ENCODE results near the gene RPS6KB2. TPM values are rescaled to one million over a fixed set of nuclear protein-coding genes. Genes with fewer than 3 reads are reported as not detected.

RPS6KB2 gene
- total and polyA plus RNA-seq, 9 of the 15 experiments (the other 6 are each of a cell fraction or from before 2014, with no cell fraction given): 0.42 to 122 (median 82.6) TPM

DNA sequence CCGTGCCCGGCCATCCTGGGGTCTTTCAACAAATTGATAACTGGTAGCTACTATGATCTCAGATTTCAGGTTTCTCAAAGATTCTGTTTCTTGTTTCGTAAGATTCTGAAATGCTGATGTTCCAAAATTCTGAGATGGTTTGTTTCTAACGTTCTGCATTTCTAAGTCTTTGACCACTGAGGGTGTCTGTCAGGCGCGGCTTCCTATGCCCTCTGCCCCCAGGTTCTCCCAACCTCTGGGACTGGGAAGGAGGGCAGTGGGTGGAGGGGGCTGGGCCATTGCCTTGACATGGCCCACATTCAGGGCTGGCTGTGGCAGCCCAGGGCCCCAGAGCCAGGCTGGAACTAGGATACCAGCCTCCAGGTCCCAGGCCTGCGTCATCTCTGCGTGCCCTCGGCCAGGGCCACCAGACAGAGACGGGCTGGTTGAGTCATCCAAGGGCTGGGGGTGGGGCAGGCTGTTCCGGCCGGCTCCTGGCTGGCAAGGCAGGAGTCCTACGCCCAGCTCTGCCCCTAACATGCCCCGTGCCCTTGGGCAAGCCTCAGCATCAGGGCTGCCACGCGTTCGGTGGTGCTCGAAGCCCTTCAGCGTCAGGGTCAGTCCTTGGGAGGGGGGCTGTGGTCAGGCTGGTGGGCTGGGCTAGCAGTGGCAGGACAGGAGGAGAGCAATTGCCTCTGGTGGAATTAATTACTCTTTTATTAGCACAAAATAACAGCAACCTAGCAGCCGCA is 35.6 kb downstream of the RPS6KB2 start (continued):
- TF ChIP-seq, protein P1, sequence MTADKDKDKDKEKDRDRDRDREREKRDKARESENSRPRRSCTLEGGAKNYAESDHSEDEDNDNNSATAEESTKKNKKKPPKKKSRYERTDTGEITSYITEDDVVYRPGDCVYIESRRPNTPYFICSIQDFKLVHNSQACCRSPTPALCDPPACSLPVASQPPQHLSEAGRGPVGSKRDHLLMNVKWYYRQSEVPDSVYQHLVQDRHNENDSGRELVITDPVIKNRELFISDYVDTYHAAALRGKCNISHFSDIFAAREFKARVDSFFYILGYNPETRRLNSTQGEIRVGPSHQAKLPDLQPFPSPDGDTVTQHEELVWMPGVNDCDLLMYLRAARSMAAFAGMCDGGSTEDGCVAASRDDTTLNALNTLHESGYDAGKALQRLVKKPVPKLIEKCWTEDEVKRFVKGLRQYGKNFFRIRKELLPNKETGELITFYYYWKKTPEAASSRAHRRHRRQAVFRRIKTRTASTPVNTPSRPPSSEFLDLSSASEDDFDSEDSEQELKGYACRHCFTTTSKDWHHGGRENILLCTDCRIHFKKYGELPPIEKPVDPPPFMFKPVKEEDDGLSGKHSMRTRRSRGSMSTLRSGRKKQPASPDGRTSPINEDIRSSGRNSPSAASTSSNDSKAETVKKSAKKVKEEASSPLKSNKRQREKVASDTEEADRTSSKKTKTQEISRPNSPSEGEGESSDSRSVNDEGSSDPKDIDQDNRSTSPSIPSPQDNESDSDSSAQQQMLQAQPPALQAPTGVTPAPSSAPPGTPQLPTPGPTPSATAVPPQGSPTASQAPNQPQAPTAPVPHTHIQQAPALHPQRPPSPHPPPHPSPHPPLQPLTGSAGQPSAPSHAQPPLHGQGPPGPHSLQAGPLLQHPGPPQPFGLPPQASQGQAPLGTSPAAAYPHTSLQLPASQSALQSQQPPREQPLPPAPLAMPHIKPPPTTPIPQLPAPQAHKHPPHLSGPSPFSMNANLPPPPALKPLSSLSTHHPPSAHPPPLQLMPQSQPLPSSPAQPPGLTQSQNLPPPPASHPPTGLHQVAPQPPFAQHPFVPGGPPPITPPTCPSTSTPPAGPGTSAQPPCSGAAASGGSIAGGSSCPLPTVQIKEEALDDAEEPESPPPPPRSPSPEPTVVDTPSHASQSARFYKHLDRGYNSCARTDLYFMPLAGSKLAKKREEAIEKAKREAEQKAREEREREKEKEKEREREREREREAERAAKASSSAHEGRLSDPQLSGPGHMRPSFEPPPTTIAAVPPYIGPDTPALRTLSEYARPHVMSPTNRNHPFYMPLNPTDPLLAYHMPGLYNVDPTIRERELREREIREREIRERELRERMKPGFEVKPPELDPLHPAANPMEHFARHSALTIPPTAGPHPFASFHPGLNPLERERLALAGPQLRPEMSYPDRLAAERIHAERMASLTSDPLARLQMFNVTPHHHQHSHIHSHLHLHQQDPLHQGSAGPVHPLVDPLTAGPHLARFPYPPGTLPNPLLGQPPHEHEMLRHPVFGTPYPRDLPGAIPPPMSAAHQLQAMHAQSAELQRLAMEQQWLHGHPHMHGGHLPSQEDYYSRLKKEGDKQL (CRISPR knock-in tag; IDR thresholded peaks at IDR 0.05; ENCODE audit: borderline replicate concordance): peak; percentile 41; the same call in 1 of the 2 replicates
- TF ChIP-seq ZNF444 (CRISPR knock-in tag; IDR thresholded peaks at IDR 0.05) (no peak), DDX20 (tag; IDR thresholded peaks at IDR 0.05; ENCODE audit: low read depth) (no peak), ZFP1 (CRISPR knock-in tag; IDR thresholded peaks at IDR 0.05) (no peak), ZNF639 (CRISPR knock-in tag; conservative IDR thresholded peaks at IDR 0.05 in 1 of 2, IDR thresholded peaks at IDR 0.05 in 1 of 2) (peak in 1 of 2 experiments; percentile 10; a peak in 1 of 4 replicates), FOS (IDR thresholded peaks at IDR 0.05; ENCODE audit: extremely low read depth, insufficient read length) (peak; percentile 19), ZNF311 (CRISPR knock-in tag; IDR thresholded peaks at IDR 0.05) (peak; percentile 27; the same call in 1 of the 2 replicates), ZNF316 (IDR thresholded peaks at IDR 0.05) (peak; percentile 79), ARNT (IDR thresholded peaks at IDR 0.05) (no peak), NEUROD1 (IDR thresholded peaks at IDR 0.05; ENCODE audit: borderline replicate concordance, low read depth, low read length, partially characterized antibody) (no peak), FOXA3 (CRISPR knock-in tag; conservative IDR thresholded peaks at IDR 0.05 in 1 of 2, IDR thresholded peaks at IDR 0.05 in 1 of 2) (peak in 1 of 2 experiments; percentile 29; a peak in 1 of 4 replicates), JUNB (CRISPR knock-in tag; conservative IDR thresholded peaks at IDR 0.05) (peak; percentile 74), ZBTB17 (CRISPR knock-in tag; IDR thresholded peaks at IDR 0.05) (peak; percentile 80), MTF1 (CRISPR knock-in tag; IDR thresholded peaks at IDR 0.05; ENCODE audit: borderline replicate concordance) (no peak)
- TF ChIP-seq, protein P2, sequence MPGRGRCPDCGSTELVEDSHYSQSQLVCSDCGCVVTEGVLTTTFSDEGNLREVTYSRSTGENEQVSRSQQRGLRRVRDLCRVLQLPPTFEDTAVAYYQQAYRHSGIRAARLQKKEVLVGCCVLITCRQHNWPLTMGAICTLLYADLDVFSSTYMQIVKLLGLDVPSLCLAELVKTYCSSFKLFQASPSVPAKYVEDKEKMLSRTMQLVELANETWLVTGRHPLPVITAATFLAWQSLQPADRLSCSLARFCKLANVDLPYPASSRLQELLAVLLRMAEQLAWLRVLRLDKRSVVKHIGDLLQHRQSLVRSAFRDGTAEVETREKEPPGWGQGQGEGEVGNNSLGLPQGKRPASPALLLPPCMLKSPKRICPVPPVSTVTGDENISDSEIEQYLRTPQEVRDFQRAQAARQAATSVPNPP (IDR thresholded peaks at IDR 0.05; ENCODE audit: borderline replicate concordance, insufficient read depth, insufficient read length): no peak
- TF ChIP-seq, protein P3, sequence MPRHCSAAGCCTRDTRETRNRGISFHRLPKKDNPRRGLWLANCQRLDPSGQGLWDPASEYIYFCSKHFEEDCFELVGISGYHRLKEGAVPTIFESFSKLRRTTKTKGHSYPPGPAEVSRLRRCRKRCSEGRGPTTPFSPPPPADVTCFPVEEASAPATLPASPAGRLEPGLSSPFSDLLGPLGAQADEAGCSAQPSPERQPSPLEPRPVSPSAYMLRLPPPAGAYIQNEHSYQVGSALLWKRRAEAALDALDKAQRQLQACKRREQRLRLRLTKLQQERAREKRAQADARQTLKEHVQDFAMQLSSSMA (CRISPR knock-in tag; IDR thresholded peaks at IDR 0.05): no peak
- TF ChIP-seq, protein P4, sequence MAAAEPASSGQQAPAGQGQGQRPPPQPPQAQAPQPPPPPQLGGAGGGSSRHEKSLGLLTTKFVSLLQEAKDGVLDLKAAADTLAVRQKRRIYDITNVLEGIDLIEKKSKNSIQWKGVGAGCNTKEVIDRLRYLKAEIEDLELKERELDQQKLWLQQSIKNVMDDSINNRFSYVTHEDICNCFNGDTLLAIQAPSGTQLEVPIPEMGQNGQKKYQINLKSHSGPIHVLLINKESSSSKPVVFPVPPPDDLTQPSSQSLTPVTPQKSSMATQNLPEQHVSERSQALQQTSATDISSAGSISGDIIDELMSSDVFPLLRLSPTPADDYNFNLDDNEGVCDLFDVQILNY (CRISPR knock-in tag; IDR thresholded peaks at IDR 0.05): no peak

Measured in K562 (cell line).